Non-pigmented ciliary epithelial cell (primary cell): ENCODE measurements around the gene NPAS3.

ENCODE experiments used
- DNase-seq: peaks from one replicate; pipeline ENCODE4 v3.0.0-alpha.2; 2010; ENCODE audit warnings: low read depth

The NPAS3 gene

GRCh38 chr14:33483110-33483509 is 544.4 kb downstream of the NPAS3 start:
- no peak for DNase-seq

- DNase-seq, result no peak
These were observed 544.9 kb downstream of the NPAS3 start for GRCh38 chr14:33483541-33483940.

- DNase-seq, result no peak
These were observed 545.6 kb downstream of the NPAS3 start for GRCh38 chr14:33484264-33484663.

GRCh38 chr14:33486332-33486890 is 547.7 kb downstream of the NPAS3 start:
- DNase-seq, result no peak

- no peak for DNase-seq
These were observed 549.9 kb downstream of the NPAS3 start for GRCh38 chr14:33488582-33488981.

- DNase-seq, result no peak
These were observed 551.9 kb downstream of the NPAS3 start for GRCh38 chr14:33490555-33490954.

GRCh38 chr14:33491112-33491511 is 552.4 kb downstream of the NPAS3 start:
- no peak for DNase-seq

- no peak for DNase-seq
These were observed 553.8 kb downstream of the NPAS3 start for GRCh38 chr14:33492491-33492890.

- no peak for DNase-seq
These were observed 554.6 kb downstream of the NPAS3 start for GRCh38 chr14:33493266-33493665.

GRCh38 chr14:33493990-33494389 is 555.3 kb downstream of the NPAS3 start:
- DNase-seq, result no peak

- DNase-seq, result no peak
These were observed 561.0 kb downstream of the NPAS3 start for GRCh38 chr14:33499687-33500086.

GRCh38 chr14:33504246-33505099 is 565.8 kb downstream of the NPAS3 start:
- DNase-seq, result no peak

GRCh38 chr14:33505266-33505962 is 566.7 kb downstream of the NPAS3 start:
- DNase-seq, result no peak

- no peak for DNase-seq
These were observed 567.3 kb downstream of the NPAS3 start for GRCh38 chr14:33505963-33506329.

GRCh38 chr14:33508126-33509062 is 569.7 kb downstream of the NPAS3 start:
- DNase-seq, result no peak

GRCh38 chr14:33509454-33509853 is 570.8 kb downstream of the NPAS3 start:
- DNase-seq, result no peak

GRCh38 chr14:33510063-33510481 is 571.4 kb downstream of the NPAS3 start:
- DNase-seq, result peak; percentile 51

GRCh38 chr14:33510991-33511390 is 572.3 kb downstream of the NPAS3 start:
- DNase-seq, result no peak

- DNase-seq, result no peak
These were observed 573.4 kb downstream of the NPAS3 start for GRCh38 chr14:33511851-33512640.

- DNase-seq, result no peak
These were observed 576.8 kb downstream of the NPAS3 start for GRCh38 chr14:33515441-33515840.

- DNase-seq, result no peak
These were observed 577.2 kb downstream of the NPAS3 start for GRCh38 chr14:33515899-33516298.
